ENCODE measurements around the gene MAK. TPM values are rescaled to one million over a fixed set of nuclear protein-coding genes. Genes with fewer than 3 reads are reported as not detected.

MAK gene
- total and polyA plus RNA-seq, 2 of the 13 experiments (the other 11 are each of a cell fraction or from before 2014, with no cell fraction given): 0.04 TPM; not detected in 1

DNA sequence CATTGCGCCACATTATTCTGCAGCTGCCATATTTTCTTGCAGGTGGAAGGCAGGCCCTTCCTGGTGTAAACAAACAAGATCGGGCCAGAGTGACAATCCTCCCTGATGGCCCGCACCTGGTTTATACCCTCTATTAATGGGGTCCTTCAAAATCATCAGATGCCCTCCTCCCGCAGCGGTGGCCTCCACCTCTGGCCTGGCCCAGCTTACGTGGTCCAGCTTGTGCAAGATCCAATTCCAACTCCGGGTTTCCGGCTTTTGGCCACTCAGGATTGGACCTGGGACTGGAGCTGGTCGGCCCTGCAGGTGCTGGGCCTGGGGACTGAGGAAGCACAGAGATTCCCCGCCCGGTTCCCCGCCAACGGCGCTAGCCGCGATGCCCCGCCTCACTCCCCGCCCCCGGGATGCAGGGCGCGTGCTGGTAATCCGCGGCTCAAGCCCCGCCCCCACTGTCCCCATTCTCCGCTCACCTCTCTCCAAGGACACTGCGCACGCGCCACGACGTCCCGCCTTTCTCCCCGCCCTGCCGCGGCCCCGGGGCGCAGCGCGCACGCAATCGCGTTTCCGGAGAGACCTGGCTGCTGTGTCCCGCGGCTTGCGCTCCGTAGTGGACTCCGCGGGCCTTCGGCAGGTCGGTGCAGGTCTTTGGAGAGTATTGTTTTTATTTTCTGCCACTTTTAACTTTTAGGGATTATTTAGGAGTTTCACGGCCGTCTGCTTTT lies 90.9 kb downstream of the MAK start, which contains the start of gene TMEM14B (continued):
- TF ChIP-seq MAFG (CRISPR knock-in tag; IDR thresholded peaks at IDR 0.05) (peak; percentile 64; the same call in 1 of the 2 replicates), ZNF30 (CRISPR knock-in tag; IDR thresholded peaks at IDR 0.05) (no peak), TSC22D2 (CRISPR knock-in tag; IDR thresholded peaks at IDR 0.05; ENCODE audit: borderline replicate concordance) (peak; percentile 70; the same call in 1 of the 2 replicates), ZEB1 (IDR thresholded peaks at IDR 0.05; ENCODE audit: insufficient replicate concordance, low read depth) (peak; percentile 87), ATF7-NPFF (CRISPR knock-in tag; IDR thresholded peaks at IDR 0.05; ENCODE audit: low read depth) (peak; percentile 94), SALL1 (CRISPR knock-in tag; IDR thresholded peaks at IDR 0.05) (peak; percentile 89), SRY (CRISPR knock-in tag; IDR thresholded peaks at IDR 0.05) (peak; percentile 55; the same call in 1 of the 2 replicates), IRF1 (CRISPR knock-in tag; IDR thresholded peaks at IDR 0.05; ENCODE audit: low read depth) (no peak), ATRX (CRISPR knock-in tag; IDR thresholded peaks at IDR 0.05; ENCODE audit: borderline replicate concordance) (no peak), ZBTB1 (CRISPR knock-in tag; IDR thresholded peaks at IDR 0.05; ENCODE audit: borderline replicate concordance) (no peak; the same call in 1 of the 2 replicates), MAZ (IDR thresholded peaks at IDR 0.05; ENCODE audit: borderline replicate concordance, low read depth, low read length) (peak; percentile 96), MAZ (CRISPR knock-in tag; IDR thresholded peaks at IDR 0.05; ENCODE audit: low read depth) (peak; percentile 94), NR2F1 (CRISPR knock-in tag; IDR thresholded peaks at IDR 0.05) (peak in 1 of 2 experiments; percentile 62; a peak in 1 of 4 replicates), SMAD9 (CRISPR knock-in tag; IDR thresholded peaks at IDR 0.05) (0 out of 2 replicates have a peak, but pooled peaks have one; percentile 65), NCOA2 (CRISPR knock-in tag; IDR thresholded peaks at IDR 0.05) (peak; percentile 48; the same call in 1 of the 2 replicates)
- TF ChIP-seq, protein P1, sequence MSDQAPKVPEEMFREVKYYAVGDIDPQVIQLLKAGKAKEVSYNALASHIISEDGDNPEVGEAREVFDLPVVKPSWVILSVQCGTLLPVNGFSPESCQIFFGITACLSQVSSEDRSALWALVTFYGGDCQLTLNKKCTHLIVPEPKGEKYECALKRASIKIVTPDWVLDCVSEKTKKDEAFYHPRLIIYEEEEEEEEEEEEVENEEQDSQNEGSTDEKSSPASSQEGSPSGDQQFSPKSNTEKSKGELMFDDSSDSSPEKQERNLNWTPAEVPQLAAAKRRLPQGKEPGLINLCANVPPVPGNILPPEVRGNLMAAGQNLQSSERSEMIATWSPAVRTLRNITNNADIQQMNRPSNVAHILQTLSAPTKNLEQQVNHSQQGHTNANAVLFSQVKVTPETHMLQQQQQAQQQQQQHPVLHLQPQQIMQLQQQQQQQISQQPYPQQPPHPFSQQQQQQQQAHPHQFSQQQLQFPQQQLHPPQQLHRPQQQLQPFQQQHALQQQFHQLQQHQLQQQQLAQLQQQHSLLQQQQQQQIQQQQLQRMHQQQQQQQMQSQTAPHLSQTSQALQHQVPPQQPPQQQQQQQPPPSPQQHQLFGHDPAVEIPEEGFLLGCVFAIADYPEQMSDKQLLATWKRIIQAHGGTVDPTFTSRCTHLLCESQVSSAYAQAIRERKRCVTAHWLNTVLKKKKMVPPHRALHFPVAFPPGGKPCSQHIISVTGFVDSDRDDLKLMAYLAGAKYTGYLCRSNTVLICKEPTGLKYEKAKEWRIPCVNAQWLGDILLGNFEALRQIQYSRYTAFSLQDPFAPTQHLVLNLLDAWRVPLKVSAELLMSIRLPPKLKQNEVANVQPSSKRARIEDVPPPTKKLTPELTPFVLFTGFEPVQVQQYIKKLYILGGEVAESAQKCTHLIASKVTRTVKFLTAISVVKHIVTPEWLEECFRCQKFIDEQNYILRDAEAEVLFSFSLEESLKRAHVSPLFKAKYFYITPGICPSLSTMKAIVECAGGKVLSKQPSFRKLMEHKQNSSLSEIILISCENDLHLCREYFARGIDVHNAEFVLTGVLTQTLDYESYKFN (CRISPR knock-in tag; conservative IDR thresholded peaks at IDR 0.05): peak; percentile 74
- TF ChIP-seq, protein P2, sequence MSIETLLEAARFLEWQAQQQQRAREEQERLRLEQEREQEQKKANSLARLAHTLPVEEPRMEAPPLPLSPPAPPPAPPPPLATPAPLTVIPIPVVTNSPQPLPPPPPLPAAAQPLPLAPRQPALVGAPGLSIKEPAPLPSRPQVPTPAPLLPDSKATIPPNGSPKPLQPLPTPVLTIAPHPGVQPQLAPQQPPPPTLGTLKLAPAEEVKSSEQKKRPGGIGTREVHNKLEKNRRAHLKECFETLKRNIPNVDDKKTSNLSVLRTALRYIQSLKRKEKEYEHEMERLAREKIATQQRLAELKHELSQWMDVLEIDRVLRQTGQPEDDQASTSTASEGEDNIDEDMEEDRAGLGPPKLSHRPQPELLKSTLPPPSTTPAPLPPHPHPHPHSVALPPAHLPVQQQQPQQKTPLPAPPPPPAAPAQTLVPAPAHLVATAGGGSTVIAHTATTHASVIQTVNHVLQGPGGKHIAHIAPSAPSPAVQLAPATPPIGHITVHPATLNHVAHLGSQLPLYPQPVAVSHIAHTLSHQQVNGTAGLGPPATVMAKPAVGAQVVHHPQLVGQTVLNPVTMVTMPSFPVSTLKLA (IDR thresholded peaks at IDR 0.05): peak; percentile 85
- TF ChIP-seq, protein P3, sequence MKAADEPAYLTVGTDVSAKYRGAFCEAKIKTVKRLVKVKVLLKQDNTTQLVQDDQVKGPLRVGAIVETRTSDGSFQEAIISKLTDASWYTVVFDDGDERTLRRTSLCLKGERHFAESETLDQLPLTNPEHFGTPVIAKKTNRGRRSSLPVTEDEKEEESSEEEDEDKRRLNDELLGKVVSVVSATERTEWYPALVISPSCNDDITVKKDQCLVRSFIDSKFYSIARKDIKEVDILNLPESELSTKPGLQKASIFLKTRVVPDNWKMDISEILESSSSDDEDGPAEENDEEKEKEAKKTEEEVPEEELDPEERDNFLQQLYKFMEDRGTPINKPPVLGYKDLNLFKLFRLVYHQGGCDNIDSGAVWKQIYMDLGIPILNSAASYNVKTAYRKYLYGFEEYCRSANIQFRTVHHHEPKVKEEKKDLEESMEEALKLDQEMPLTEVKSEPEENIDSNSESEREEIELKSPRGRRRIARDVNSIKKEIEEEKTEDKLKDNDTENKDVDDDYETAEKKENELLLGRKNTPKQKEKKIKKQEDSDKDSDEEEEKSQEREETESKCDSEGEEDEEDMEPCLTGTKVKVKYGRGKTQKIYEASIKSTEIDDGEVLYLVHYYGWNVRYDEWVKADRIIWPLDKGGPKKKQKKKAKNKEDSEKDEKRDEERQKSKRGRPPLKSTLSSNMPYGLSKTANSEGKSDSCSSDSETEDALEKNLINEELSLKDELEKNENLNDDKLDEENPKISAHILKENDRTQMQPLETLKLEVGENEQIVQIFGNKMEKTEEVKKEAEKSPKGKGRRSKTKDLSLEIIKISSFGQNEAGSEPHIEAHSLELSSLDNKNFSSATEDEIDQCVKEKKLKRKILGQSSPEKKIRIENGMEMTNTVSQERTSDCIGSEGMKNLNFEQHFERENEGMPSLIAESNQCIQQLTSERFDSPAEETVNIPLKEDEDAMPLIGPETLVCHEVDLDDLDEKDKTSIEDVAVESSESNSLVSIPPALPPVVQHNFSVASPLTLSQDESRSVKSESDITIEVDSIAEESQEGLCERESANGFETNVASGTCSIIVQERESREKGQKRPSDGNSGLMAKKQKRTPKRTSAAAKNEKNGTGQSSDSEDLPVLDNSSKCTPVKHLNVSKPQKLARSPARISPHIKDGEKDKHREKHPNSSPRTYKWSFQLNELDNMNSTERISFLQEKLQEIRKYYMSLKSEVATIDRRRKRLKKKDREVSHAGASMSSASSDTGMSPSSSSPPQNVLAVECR (CRISPR knock-in tag; IDR thresholded peaks at IDR 0.05; ENCODE audit: borderline replicate concordance): peak; percentile 96
